Fibroblast of lung (primary cell): ENCODE results near the gene CHI3L2.

Experiments
- CTCF ChIP-seq, 2 donors: IDR thresholded peaks in 1 of 2; conservative IDR thresholded peaks in 1 of 2; 1 replicate in 1 of 2; 2 replicates in 1 of 2; pipeline ENCODE4 v1.5.1; 2011 to 2012; ENCODE audit warnings: low read length in 2 of 2, control low read depth in 1 of 2, inconsistent platforms in 1 of 2, low read depth in 1 of 2, mild to moderate bottlenecking in 1 of 2
- EZH2 ChIP-seq: IDR thresholded peaks from 2 replicates; pipeline ENCODE4 v1.5.1; 2012; ENCODE audit warnings: low read length, control low read depth, mild to moderate bottlenecking; ENCODE audit errors: missing control alignments

- TF ChIP-seq CTCF (conservative IDR thresholded peaks at IDR 0.05 in 1 of 2, IDR thresholded peaks at IDR 0.05 in 1 of 2; ENCODE audit: low read depth in 1 of 2, low read length in 2 of 2) = no peak
- TF ChIP-seq EZH2 = no peak
Measured at GRCh38 chr1:111236379-111236778, 8.9 kb downstream of the CHI3L2 start.
